GM19372 (cell line): ENCODE measurements around the gene PTPRT.
"Not testable (repeated sequence)": the region's sequence is repeated elsewhere in the genome, so short reads cannot be mapped to it uniquely, and the experiment has no call there.

Experiments
- ATAC-seq: cut with Tn5 transposase; IDR thresholded peaks from one replicate; pipeline ENCODE4 v1.9.1; 2021; ENCODE audit warnings: mild to moderate bottlenecking, low read depth, moderate library complexity; ENCODE audit not compliant: unreplicated experiment

Gene PTPRT

GRCh38 chr20:42267793-42268384 lies 921.8 kb downstream of the PTPRT start:
- no peak for ATAC-seq

GRCh38 chr20:42261766-42262270 lies 927.9 kb downstream of the PTPRT start:
- ATAC-seq = no peak

GRCh38 chr20:42260184-42260583 lies 929.5 kb downstream of the PTPRT start:
- ATAC-seq = no peak

GRCh38 chr20:42259389-42259788 lies 930.3 kb downstream of the PTPRT start:
- ATAC-seq = no peak

- no peak for ATAC-seq
Observed at GRCh38 chr20:42258564-42259302, 931.0 kb downstream of the PTPRT start.

- no peak for ATAC-seq
Observed at GRCh38 chr20:42255821-42256220, 933.9 kb downstream of the PTPRT start.

- no peak for ATAC-seq
Observed at GRCh38 chr20:42254673-42255072, 935.0 kb downstream of the PTPRT start.

GRCh38 chr20:42252116-42252515 lies 937.6 kb downstream of the PTPRT start:
- ATAC-seq = no peak

- ATAC-seq = no peak
Observed at GRCh38 chr20:42218621-42219374, 970.9 kb downstream of the PTPRT start.

GRCh38 chr20:42214074-42214473 lies 975.6 kb downstream of the PTPRT start:
- no peak for ATAC-seq

- ATAC-seq = no peak
Observed at GRCh38 chr20:42212391-42212790, 977.3 kb downstream of the PTPRT start.

GRCh38 chr20:42206557-42206956 lies 983.1 kb downstream of the PTPRT start:
- not testable (repeated sequence) for ATAC-seq

- ATAC-seq = no peak
Observed at GRCh38 chr20:42204109-42204660, 985.5 kb downstream of the PTPRT start.

- no peak for ATAC-seq
Observed at GRCh38 chr20:42197599-42197998, 992.1 kb downstream of the PTPRT start.

- ATAC-seq = no peak
Observed at GRCh38 chr20:42193119-42193518, 996.6 kb downstream of the PTPRT start.

GRCh38 chr20:42192321-42192720 lies 997.4 kb downstream of the PTPRT start:
- no peak for ATAC-seq

GRCh38 chr20:42191140-42191860 lies 998.4 kb downstream of the PTPRT start:
- no peak for ATAC-seq

GRCh38 chr20:42190084-42190483 lies 999.6 kb downstream of the PTPRT start:
- ATAC-seq = no peak

- ATAC-seq = no peak
Observed at GRCh38 chr20:42186337-42186736, 1003.4 kb downstream of the PTPRT start.

- ATAC-seq = no peak
Observed at GRCh38 chr20:42183147-42183546, 1006.6 kb downstream of the PTPRT start.
